K562 (cell line): ENCODE results near the gene VWA7. TPM values are rescaled to one million over a fixed set of nuclear protein-coding genes. Genes with fewer than 3 reads are reported as not detected.
A peak's percentile ranks its signal among the peaks of the same experiment; 100 is the strongest.

ENCODE experiments used
- HNRNPH1 ChIP-seq: fragments of 200-400 bp; formaldehyde crosslinking; optimal IDR thresholded peaks from 2 replicates; pipeline ENCODE3; 2017; ENCODE audit warnings: low read depth, mild to moderate bottlenecking, low read length, moderate library complexity
- RCOR1 ChIP-seq, 2 experiments: IDR thresholded peaks; 2 replicates each; pipeline ENCODE4 v1.6.1; 2012; ENCODE audit warnings: low read depth in 2 of 2, low read length in 2 of 2, borderline replicate concordance in 1 of 2, improper control_type of control experiment in 1 of 2
- WHSC1 ChIP-seq: IDR thresholded peaks from one replicate; pipeline ENCODE4 v1.6.1; 2012; ENCODE audit warnings: low read length, control low read depth, inconsistent platforms
- ZNF263 ChIP-seq: sonication (generic); formaldehyde crosslinking; IDR thresholded peaks from 2 replicates; pipeline ENCODE4 v1.8.0; 2022; ENCODE audit warnings: mild to moderate bottlenecking, missing genetic modification reagents, borderline replicate concordance
- ZNF398 ChIP-seq: fragments of 250-450 bp; sonication (Bioruptor Pico); IDR thresholded peaks from 2 replicates; pipeline ENCODE4 v1.8.0; 2021; ENCODE audit warnings: moderate library complexity, mild to moderate bottlenecking, inconsistent platforms
- ZNF592 ChIP-seq: fragments of 450-650 bp; IDR thresholded peaks from 2 replicates; pipeline ENCODE4 v1.6.1; 2017; ENCODE audit warnings: antibody characterized with exemption, mild to moderate bottlenecking
- ZNF609 ChIP-seq: sonication (generic); formaldehyde crosslinking; IDR thresholded peaks from 2 replicates; pipeline ENCODE4 v1.8.1; 2023; ENCODE audit warnings: missing genetic modification reagents, mild to moderate bottlenecking, borderline replicate concordance
- ZNF644 ChIP-seq: fragments of 200-800 bp; sonication (Bioruptor generic); IDR thresholded peaks from 2 replicates; pipeline ENCODE4 v1.6.1; 2016; ENCODE audit warnings: low read depth, missing genetic modification characterization, missing compliant biosample characterization
- ZNF717 ChIP-seq: fragments of 250-450 bp; sonication (Bioruptor Pico); IDR thresholded peaks from 2 replicates; pipeline ENCODE4 v1.5.0; 2021
- polyA plus RNA-seq, 8 experiments: library from polyadenylated mRNA; depleted of rRNA in 4 of 8; stranded (reverse) in 5 of 8; unstranded in 3 of 8; fragments of >200 nt; fragmentation: Nextera tagmentation in 2 of 8; fragmentation: Illumina TruSeq in 1 of 8; extraction: Ambion mirVana in 2 of 8; extraction: Trizol in 1 of 8; gene quantifications; 2 replicates each; pipeline versions ENCODE4 v1.2.1 to v1.2.3, GENCODE V29; 2011 to 2014; ENCODE audit warnings: inconsistent platforms in 1 of 8, missing spikeins in 1 of 8
- total RNA-seq, 7 experiments: library from RNA; depleted of rRNA in 6 of 7; stranded (reverse); fragments of >200 nt in 6 of 7; fragmentation: Illumina TruSeq in 2 of 7; extraction: Trizol in 2 of 7; gene quantifications; 2 replicates each; pipeline versions ENCODE4 v1.2.1 to v1.2.3, GENCODE V29; 2011 to 2021; ENCODE audit warnings: low replicate concordance in 1 of 7
- TF ChIP-seq, protein P1 (sequence below): fragments of 450-650 bp; IDR thresholded peaks from 2 replicates; pipeline ENCODE4 v1.6.1; 2016; ENCODE audit warnings: antibody characterized with exemption
- TF ChIP-seq, protein P2 (sequence below): fragments of 450-650 bp; IDR thresholded peaks from 2 replicates; pipeline ENCODE4 v1.6.1; 2016; ENCODE audit warnings: low read depth, mild to moderate bottlenecking, moderate library complexity
- TF ChIP-seq, protein P3 (sequence below), 2 experiments: IDR thresholded peaks; 2 replicates each; pipeline ENCODE4 v1.6.1; 2011; ENCODE audit warnings: borderline replicate concordance in 1 of 2, control low read depth in 1 of 2, low read depth in 1 of 2, low read length in 1 of 2, mild to moderate bottlenecking in 1 of 2, mixed read lengths in 1 of 2, moderate library complexity in 1 of 2; ENCODE audit not compliant: insufficient read depth in 1 of 2, insufficient read length in 1 of 2, poor library complexity in 1 of 2, severe bottlenecking in 1 of 2; ENCODE audit errors: extremely low read depth in 1 of 2

VWA7 gene
- total and polyA plus RNA-seq, 9 of the 15 experiments (the other 6 are each of a cell fraction or from before 2014, with no cell fraction given): 0.18 to 2.9 (median 0.95) TPM

DNA sequence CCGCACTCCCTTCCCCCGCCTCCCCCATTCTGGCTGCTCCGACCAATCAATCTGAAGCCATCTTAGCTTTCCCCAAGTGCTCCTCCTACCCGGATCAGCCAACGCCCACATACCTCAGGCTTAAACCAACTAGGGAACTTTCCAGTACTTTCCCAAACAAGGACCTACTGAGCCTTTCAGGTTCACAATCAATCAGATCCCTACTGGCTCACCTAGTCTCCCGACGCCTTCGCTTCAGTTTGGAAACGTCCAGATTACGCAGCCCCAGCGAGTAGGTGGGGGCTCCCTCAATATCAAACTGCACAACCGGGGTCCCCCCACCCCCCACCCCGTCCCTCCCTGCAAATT is 37.5 kb upstream of the VWA7 start (continued):
- TF ChIP-seq ZNF609 (no peak), WHSC1 (no peak), RCOR1 (IDR thresholded peaks at IDR 0.05; ENCODE audit: borderline replicate concordance in 1 of 2, low read depth in 2 of 2, low read length in 2 of 2) (peak; percentile 5 to 82; a peak in 1 of 4 replicates), ZNF263 (no peak), ZNF592 (no peak), ZNF398 (CRISPR knock-in tag) (no peak), ZNF644 (no peak), HNRNPH1 (no peak), ZNF717 (no peak)
- TF ChIP-seq, protein P1, sequence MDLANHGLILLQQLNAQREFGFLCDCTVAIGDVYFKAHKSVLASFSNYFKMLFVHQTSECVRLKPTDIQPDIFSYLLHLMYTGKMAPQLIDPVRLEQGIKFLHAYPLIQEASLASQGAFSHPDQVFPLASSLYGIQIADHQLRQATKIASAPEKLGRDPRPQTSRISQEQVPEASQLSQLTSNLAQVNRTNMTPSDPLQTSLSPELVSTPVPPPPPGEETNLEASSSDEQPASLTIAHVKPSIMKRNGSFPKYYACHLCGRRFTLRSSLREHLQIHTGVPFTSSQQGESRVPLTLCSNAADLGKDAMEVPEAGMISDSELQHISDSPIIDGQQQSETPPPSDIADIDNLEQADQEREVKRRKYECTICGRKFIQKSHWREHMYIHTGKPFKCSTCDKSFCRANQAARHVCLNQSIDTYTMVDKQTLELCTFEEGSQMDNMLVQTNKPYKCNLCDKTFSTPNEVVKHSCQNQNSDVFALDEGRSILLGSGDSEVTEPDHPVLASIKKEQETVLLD: peak; percentile 49; the same call in 1 of the 2 replicates
- TF ChIP-seq, protein P2, sequence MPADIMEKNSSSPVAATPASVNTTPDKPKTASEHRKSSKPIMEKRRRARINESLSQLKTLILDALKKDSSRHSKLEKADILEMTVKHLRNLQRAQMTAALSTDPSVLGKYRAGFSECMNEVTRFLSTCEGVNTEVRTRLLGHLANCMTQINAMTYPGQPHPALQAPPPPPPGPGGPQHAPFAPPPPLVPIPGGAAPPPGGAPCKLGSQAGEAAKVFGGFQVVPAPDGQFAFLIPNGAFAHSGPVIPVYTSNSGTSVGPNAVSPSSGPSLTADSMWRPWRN: no peak
- TF ChIP-seq, protein P3, sequence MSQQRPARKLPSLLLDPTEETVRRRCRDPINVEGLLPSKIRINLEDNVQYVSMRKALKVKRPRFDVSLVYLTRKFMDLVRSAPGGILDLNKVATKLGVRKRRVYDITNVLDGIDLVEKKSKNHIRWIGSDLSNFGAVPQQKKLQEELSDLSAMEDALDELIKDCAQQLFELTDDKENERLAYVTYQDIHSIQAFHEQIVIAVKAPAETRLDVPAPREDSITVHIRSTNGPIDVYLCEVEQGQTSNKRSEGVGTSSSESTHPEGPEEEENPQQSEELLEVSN (IDR thresholded peaks at IDR 0.05; ENCODE audit: borderline replicate concordance in 1 of 2, extremely low read depth in 1 of 2, insufficient read depth in 1 of 2, insufficient read length in 1 of 2, low read depth in 1 of 2, low read length in 1 of 2, poor library complexity in 1 of 2, severe bottlenecking in 1 of 2): peak in 1 of 2 experiments; percentile 4
